Inferior parietal cortex (tissue), 1 donor: ENCODE measurements around the gene SLC25A45.

Experiments used
- DNase-seq: peaks from one replicate; pipeline ENCODE4 v3.0.0-alpha.2; 2016; ENCODE audit errors: extremely low spot score

Gene SLC25A45

DNA sequence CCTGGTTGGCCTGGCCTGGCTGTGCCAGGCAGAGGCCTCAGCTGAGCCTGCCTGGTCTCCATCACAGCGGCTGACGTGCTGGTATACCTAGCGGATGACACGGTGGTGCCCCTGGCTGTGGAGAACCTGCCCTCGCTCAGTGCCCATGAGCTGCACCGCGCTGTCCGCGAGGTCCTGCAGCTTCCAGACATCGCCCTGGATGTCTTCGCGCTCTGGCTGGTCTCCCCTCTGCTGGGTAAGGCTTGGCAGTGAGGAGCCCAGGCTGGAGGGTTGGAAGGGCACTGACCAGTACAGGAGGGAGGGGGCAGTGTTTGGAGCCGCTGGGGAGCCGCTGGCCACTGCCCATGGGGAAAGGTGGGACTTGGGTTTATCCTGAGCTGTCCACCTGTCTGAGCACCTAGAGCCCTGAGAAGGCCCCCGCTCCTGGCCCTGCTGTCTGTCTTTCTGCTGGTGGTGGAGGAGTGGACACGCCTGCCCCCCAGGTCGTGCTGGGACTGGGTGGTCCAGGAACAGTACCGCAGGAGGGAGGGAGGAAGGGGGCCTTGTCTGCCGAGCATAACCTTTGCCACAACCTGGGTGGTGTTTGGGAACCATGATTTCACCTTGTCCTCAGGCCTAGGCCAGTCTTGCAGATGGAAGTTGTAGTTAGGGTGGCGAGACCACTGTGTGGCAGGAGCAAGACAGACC lies 7.0 kb upstream of the SLC25A45 start:
- no peak for DNase-seq

DNA sequence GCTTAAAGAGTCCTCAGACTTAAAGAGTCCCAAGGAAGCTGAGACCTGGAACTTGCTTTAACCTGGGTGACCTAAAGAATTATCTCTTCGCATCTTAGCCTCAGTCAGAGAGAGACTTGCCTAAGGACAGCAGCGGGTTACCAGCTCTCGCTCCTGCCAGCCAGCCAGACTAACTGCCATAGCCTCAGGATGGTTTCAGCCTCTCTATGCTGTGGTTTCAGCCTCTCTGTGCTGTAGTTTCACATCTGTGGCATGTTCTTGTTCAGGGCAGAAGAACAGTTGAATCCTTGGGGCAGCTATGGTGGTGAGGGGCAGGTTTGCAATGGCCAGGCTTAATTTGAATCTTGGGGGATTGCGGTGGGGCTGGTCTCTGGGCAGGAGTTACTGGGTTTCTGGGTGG lies 6.3 kb upstream of the SLC25A45 start:
- DNase-seq, result no peak

DNA sequence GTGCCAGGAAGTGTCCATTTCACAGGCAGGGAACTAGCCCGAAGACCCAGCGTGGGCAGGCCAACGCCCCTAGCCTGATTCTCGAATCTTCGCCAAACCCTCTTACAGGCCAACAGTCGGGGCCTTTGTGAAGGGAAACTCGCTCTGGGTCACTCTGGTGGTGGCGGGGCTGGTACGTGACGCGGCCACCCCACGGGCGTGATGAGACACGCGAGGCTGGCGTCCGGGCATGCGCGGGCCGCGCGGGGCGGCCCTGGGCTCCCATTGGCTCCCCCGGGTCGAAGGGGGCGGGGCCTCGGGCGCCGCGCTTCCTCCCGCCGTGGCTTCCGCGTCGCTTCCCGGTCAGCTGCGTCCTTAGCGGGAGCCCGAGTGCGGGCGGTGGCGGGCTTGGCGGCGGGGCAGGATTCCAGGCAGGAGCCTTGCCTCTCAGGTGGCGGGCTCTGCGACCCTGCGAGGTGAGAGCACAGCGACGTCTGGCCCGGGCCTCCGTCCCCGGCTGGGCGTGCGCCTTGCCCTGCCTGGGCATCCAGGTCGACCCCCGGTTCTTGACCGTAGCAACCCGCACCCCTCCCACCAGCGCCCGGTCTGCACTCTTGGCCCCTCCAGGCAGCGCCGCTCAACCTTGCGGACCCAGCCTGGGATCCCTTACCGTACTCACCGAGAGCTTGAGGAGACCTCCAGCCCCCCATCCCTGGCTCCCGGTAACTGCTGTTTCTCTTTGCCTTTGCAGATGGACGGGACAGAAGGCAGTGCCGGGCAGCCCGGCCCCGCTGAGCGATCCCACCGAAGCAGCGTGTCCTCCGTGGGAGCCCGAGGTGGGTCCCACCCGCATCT lies 4.1 kb upstream of the SLC25A45 start, which contains the start of gene FRMD8:
Gene FRMD8, plus strand, starts transcription at position 331 of the 834 bp plus-strand sequence. Its CDS starts 400 bp downstream, at position 731.
- peak; percentile 88 for DNase-seq

DNA sequence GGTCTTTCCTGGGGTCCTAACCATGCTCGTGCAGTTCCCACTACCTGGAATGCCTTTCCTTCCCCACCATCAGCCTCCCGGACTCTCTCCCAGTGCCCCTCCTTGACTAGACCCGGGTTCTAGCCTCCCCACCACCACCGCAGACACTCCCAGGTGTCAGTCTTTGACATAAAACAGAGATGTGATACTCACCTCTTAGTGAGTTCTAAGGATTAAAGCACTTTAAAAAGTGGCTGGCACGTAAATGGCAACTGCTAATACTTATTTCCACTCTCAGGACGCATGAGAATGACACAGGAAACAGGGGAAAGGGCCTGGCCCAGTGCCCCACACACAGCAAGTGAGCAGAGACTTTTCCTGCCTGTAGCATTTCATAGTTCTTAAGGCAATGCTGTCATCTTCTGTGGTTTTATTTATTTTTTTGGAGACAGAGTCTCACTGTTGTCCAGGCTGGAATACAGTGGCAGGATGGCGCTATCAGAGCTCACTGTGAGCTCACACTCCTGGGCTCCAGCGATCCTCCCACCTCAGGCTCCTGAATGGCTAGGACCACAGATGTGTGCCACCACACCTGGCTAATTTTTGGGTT lies 1.9 kb upstream of the SLC25A45 start:
- DNase-seq, result no peak

DNA sequence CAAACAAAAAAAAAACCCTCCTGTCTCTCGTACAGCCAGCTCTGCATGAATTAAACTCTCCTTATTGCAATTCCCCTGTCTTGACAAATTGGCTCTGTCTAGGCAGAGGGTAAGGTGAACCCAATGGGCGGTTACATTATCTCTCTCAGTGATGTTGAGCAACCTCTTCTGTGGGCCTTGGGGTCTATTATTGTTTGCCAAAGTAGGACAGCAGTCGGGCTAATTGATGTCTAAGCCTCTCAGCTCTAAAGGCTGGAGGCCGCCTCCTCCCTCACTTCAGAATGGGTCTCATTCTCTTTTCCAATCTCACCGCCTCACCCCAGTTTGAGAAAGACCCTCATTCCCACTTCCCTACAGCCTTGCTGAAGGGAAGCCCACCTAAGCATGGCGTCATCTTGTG lies 1.3 kb upstream of the SLC25A45 start:
- DNase-seq, result no peak

DNA sequence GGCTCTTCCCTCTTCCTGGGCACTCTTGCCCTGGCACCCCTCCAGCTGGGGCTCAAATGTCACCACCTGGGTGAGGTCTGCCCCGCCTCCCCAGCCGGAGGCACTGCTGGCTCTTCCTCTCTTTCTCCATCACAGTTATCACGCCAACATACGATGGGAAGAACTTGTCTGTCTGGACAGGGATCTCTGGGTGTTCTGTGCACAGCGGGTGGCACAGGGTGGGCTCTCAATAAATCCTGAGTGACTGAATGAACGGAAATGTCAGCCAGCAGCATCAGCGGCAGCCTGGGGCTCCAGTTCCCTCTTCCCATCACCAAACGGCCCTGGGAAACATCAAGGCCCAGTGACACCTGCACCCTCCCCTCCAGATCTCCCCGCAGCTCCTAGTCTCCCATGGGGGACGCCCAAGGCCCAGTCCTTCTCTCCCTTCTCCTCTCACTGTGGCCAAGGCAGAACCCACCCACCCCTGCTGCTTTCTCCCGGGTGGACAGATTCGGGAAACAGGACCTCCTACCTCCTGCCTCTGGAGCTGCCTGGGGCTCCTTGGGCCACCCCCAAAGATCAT lies 440 bp upstream of the SLC25A45 start:
- DNase-seq, result no peak

DNA sequence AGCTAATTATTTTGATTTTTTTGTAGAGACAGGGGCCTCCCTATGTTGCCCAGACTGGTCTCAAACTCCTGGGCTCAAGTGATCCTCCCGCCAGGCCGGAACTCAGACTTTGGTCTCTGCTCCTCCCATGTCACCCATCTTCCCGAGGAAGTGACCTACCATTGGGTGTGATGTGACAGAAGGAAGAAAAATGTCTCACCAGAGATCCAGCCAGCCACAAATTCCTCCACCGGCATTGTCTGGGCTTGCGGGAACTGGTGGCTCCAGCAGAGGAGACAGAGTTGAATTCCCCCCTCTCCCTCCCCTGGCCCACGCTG lies 772 bp downstream of the SLC25A45 start:
- no peak for DNase-seq

DNA sequence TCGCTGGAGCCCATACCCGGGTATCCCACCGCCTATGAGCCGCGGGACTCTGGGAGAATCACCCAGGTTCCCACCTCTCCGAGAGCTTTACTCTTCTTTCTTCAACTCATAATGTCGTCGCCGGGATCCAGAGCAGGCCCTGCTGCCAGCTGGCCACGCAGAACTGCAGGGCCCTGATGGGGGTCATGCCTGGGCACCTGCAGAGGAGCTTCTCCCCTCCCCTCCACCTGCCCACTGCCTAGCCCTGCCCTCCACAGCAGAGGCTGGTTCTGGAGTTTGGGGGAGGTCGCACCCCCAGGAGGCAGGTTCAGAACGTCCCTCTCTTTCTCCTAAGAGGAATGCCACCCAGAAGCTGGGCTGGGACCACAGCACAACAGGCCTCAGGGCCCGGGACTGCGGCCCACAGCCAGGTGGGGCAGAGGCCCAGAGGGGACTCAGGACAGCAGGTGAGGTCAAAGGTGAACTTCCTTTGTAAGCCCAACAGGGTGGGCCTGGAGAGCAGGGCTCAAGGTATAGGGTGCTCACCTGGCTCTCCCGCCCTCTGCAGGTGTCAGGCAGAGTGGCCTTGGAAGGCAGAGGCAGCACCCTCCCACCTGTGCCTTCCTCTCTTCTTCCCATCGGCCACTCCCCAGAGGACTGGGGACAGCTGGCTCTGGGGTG lies 1.9 kb downstream of the SLC25A45 start:
- no peak for DNase-seq

DNA sequence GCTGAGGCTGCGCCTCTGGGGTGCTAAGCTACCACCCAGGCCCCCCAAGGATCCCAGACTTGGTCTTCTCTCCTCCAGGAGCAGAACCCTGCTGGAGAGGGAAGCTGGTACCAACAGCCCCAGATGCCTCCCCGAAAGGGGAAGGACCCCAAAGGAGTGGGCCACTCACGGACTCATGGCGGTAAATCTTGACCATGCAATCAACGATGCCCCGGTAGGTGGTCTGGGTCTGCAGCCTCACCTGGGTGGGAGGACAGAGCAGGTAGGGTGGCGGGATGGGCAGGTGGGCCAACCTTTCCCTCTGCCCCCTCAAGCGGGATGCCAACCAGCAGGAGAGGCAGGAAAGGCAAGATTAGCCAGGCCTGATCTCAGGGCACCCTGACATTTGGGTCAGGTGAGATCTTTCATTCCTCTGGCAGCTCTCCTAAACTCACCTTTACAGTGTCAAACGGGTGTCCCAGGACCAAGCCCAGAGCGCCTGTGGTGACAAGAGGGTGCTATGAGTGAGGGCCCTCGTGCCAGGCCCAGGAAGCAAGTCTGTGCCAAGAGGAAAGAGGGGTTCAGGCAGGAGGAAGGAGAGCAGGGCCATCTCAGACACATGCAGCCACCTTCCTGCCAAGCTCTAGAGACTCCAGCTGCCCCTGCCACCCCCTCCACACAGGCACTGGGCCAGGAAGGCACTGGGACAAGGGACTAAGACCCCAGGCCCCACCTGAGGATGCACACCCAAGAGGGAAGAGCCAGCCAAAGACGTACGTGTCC lies 2.6 kb downstream of the SLC25A45 start:
- DNase-seq, result no peak

DNA sequence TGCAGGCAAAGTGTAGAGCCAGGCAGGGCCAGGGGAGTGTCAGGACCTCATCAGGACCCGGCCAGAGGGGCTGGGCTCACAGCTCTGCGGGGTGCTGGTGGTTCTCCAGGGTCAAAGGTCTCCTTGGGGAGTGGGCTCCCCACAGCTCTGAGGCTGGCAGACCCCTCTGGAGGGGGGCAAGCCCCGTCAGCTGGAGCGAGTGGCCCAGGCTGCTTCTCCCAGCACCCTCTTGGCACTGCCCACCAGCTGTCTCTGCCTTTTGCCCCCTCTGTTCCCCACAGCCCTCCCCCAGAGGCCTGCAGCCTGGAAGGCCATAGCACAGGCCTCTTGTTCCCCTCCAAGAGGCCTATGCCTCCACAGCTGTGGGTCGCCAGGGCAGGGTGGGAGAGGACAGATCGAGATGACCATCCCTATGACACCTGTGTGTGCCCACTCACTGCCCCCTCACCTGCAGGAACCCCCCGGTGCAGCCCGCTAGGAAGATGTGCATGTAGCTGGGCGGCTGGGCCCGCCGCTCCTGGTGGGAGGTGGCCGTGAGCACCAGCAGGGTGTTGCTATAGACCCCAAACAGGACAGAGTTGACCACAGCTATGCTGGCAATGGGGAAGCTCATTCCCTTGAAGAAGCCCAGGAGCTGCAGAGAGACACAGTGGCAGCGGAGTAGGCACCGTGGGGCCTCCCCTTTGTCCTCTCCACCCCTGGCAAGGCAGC lies 3.4 kb downstream of the SLC25A45 start:
- no peak for DNase-seq

DNA sequence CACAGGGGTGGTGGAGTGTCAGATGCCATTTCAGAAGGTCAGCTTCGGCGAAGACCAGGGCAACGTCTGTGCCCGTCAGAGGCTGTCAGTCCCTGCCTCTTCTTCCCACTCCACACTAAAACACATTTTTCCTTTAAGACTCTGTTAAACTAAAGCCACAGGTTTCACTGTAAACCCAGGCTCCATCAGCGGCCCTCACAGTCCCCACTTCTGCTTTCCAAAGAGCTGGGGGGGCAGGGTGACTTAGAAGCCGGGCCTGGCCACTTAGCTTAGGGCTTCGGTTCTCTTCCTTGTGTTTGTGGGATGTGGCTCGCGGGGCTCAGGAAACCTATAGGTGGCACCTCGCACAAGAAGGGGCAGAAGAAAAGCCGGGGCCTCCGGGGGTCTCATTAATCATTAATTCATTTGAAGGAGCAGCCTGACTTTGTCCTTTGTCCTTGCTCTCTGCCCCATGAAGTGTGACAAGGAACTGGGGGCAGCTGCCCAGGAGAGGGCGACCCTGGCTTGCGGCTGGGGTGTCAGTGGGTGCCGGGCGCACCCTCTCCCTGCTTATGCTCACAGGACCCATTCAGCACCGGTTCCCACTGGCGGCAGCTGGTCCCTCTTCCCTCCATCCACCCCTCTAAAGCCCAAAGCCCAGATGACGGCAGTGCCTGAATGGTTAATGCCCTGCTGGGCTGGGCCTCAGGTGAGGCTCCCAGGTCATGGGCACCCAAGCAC lies 4.1 kb downstream of the SLC25A45 start:
- DNase-seq, result no peak

DNA sequence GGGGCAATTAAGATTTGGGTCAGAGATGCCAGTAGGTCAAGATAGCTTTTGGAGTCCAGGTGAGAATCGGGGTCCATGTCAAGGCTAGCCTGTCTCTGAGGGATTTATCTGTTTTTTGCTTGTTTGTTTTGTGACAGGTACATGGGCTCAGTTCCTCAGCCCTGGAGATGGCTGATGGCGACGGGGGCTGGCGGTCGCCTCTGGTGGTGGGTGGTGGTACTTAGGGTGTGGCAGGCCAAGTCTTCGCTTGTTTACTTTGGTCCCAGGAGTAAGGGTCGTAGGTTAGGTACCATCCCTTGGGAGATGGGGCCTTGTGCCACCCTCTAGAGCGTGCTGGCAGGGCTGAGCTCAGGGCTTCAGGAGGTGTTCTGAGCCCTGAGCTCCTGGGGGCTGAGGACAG lies 4.7 kb downstream of the SLC25A45 start:
- no peak for DNase-seq

DNA sequence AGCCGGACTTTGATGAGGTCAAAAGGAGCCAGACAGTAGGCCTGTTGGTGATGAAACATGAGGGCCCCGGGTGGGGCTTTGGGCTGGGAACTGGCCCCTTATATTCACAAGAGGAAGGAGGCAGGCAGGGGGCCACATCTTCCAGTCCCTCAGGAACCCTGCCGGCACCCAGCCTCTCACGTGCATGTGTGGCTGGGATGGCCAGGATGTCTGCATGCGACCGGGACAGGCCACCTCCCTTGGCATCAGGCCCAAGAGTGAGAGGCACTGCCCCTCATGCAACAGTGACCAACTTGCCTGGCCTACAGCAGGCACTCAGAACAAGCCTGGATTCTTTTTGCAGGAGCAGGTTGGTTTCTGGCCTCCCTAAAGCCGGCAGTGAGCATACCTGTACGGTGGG lies 5.4 kb downstream of the SLC25A45 start:
- DNase-seq, result no peak

DNA sequence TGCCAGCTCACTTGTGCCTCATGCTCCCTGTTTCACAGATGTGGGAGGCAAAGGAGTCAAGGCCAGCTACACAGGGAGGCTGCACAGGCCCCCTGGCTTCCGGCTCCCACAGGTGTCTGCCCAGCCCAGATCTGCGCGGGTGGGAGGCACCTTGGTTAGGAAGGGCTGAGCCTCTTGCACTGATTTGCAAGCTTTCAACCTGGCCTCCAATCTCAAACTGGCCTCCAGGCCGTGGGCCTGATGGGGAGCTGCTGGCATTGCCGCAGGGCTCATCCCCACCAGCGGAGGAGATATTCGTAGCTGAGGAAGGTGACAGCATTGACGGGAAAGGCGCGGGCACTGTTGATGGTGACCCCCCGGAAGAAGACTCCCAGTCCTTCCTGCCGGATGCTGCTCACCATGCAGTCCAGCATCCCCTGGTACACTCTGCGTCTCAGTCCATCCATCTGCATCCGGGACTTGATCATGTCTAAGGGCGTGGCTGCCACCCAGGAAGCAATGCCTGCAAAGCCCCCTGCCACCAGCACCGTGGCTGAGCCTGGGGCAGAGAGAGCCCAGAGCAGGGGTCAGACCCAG lies 6.2 kb downstream of the SLC25A45 start:
- no peak for DNase-seq

DNA sequence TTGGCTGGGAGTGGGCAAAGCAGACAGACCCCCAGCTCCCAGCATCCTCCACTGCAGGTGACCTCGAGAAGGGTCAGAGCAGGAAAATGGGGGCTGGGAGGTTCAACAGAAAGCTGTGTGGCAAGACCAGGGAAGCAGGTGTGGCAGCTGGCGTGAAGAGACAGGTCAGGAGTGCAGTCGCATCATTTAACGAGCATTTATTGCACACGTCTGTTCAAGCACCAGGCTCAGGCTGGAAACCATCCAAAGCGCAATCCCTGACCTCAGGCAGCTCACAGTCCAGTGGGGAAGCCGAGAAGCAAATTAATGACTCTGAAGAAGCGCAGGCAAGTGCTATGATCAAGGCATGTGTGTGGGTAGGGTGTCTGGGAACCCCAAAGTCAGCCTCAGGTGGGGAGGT lies 7.4 kb downstream of the SLC25A45 start:
- no peak for DNase-seq

DNA sequence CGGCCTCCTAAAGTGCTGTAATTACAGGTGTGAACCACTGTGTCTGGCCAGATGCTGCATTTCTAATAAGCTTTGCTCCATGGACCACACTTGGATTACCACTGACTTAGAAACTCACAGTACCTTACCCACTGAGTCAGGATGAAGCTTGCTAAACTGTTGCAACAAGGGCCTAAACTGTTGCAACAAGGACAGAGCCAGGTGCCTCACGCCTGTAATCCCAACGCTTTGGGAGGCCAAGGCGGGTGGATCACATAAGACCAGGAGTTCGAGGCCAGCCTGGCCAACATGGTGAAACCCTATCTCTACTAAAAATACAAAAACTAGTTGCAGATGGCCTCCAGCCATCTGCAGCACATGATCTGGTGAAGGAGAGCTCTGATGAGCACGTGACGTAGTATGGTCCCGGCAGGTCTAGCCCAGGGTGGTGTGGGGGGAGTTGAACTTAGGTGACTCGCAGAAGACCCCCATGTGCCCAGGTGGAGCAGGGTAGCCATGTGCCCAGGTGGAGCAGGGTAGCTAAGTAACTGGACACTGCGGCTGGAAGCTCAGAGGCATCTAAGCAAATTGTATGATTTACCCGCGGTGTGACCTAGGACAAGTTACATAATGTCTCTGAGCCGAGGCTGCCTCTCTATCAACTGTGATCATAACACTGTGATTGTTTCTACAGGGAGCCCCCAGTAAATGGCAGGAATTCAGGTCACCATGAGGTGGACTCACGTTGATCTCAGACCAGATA lies 8.4 kb downstream of the SLC25A45 start:
- no peak for DNase-seq

DNA sequence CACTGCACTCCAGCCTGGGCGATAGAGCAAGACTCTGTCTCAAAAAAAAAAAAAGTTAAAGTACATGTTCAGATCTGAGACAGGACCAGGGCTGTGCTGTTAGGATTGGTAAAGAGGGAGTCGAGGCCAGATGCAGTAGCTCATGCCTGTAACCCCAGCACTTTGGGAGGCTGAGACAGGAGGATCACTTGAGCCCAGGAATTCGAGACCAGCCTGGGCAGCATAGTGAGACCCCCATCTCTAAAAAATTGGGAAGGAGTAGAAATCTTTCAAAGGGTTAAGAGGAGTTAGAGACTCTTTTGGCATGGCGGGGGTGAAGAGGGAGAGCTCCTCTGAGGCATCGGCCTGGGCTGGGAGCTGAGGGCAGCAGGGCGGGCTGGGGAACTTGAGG lies 11.8 kb downstream of the SLC25A45 start:
- no peak for DNase-seq

DNA sequence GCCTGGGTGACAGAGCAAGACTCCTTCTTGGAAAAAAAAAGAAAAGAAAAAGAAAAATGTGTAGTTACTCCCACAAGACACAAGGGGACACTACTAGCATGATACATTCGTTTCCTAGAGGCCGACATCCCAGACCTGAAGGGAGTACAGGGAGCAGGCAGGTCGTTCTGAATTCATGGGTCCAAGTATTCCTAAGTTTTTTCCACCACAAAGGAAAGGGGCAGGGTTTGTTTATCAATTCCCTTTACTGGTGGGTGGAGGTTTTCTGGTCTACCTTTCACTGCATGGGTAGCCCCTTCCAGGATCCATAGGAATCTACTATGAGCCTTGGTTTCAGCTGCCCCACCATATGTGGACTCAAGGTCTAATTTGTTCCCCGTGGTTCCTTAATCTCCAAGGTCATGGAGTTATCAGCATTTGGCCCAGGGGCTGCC lies 16.1 kb downstream of the SLC25A45 start:
- DNase-seq, result peak; percentile 77

DNA sequence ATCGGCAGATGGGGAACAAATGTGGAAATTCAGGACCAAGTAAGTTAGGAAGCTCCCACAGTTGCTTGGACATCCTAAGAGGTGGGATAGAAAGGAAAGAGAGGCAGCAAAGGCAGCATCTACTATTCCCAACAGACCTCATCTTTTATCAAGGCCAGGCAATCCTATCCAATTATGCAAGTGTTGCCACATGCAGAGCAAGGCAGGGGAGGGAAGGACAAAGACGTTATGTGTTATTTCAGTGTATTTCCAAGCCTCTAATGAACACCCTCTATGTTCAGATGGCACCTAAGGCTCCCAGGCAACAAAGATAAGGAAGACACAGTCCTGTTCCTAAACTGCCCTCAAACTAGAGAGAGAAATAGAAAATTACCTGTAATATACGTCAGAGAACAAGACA lies 18.7 kb downstream of the SLC25A45 start:
- DNase-seq, result no peak
